ENCODE data around the gene MTCL1.

Gene MTCL1

GRCh38 chr18:8794156-8794933 is 89.0 kb downstream of the MTCL1 start:
- DNase-seq (ENCODE audit: low spot score): no peak

GRCh38 chr18:8794934-8795280 is 89.6 kb downstream of the MTCL1 start:
- no peak for DNase-seq (ENCODE audit: low spot score)

- no peak for DNase-seq (ENCODE audit: low spot score)
These were observed 90.4 kb downstream of the MTCL1 start for GRCh38 chr18:8795586-8796325.

GRCh38 chr18:8797206-8797605 is 91.8 kb downstream of the MTCL1 start:
- no peak for DNase-seq (ENCODE audit: low spot score)

GRCh38 chr18:8799001-8799400 is 93.6 kb downstream of the MTCL1 start:
- DNase-seq (ENCODE audit: low spot score): no peak

- DNase-seq (ENCODE audit: low spot score): no peak
These were observed 94.5 kb downstream of the MTCL1 start for GRCh38 chr18:8799596-8800441.

GRCh38 chr18:8800445-8800844 is 95.1 kb downstream of the MTCL1 start:
- no peak for DNase-seq (ENCODE audit: low spot score)

GRCh38 chr18:8800876-8801262 is 95.5 kb downstream of the MTCL1 start:
- no peak for DNase-seq (ENCODE audit: low spot score)

- DNase-seq (ENCODE audit: low spot score): no peak
These were observed 96.0 kb downstream of the MTCL1 start for GRCh38 chr18:8801263-8801901.

GRCh38 chr18:8802017-8802672 is 96.8 kb downstream of the MTCL1 start:
- DNase-seq (ENCODE audit: low spot score): no peak

GRCh38 chr18:8803063-8803795 is 97.9 kb downstream of the MTCL1 start:
- no peak for DNase-seq (ENCODE audit: low spot score)

GRCh38 chr18:8803957-8804356 is 98.6 kb downstream of the MTCL1 start:
- no peak for DNase-seq (ENCODE audit: low spot score)

- no peak for DNase-seq (ENCODE audit: low spot score)
These were observed 100.2 kb downstream of the MTCL1 start for GRCh38 chr18:8805552-8805951.

GRCh38 chr18:8806100-8806797 is 100.9 kb downstream of the MTCL1 start:
- DNase-seq (ENCODE audit: low spot score): no peak

GRCh38 chr18:8806798-8807487 is 101.6 kb downstream of the MTCL1 start:
- no peak for DNase-seq (ENCODE audit: low spot score)

GRCh38 chr18:8807488-8807805 is 102.1 kb downstream of the MTCL1 start:
- no peak for DNase-seq (ENCODE audit: low spot score)

- no peak for DNase-seq (ENCODE audit: low spot score)
These were observed 102.6 kb downstream of the MTCL1 start for GRCh38 chr18:8808001-8808400.

GRCh38 chr18:8809514-8809913 is 104.2 kb downstream of the MTCL1 start:
- DNase-seq (ENCODE audit: low spot score): no peak

- DNase-seq (ENCODE audit: low spot score): no peak
These were observed 104.8 kb downstream of the MTCL1 start for GRCh38 chr18:8810157-8810556.

GRCh38 chr18:8811115-8811514 is 105.8 kb downstream of the MTCL1 start:
- DNase-seq (ENCODE audit: low spot score): no peak
